ENCODE measurements around the gene UBE2D2. TPM values are rescaled to one million over a fixed set of nuclear protein-coding genes. Genes with fewer than 3 reads are reported as not detected.

UBE2D2 gene
- polyA plus RNA-seq, 12 donors, result 86.7 to 157 (median 138) TPM; not detected in 1

DNA sequence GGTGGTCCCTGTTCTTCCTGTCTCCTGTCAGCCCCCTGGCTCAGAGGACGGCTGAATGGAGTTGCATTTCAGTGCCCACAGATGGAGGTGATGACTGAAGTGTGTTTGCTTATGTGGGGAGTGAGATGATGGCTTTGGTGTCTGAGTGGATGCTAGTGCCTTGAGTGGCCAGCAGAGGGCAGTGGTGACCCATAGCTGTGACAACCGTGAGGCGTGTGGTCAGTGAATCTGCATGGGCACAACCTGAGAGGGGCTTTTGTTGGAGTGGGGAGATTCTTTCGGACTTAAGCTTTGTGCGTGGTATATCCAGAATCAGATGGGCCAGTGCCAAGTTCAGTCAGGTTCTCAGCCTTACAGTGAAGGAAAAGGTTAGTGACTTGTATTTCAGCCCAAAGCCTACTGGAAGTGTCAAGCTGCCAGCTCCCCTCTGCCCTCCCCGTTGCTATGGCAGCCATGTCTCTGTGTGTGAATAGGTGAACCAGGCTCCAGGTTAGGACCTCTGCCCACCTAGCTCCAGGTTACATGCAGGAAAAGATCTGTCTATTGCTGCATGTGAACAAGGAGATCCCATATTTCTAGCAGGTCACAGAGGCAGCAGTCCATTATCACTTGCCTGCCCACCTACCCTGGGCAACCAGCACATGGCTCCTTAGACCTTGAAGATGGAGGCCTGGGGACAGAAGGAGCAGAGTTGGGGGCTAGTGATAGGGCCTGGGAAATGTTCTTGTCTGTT is 72.3 kb downstream of the UBE2D2 start:
- DNase-seq, result peak; percentile 78

DNA sequence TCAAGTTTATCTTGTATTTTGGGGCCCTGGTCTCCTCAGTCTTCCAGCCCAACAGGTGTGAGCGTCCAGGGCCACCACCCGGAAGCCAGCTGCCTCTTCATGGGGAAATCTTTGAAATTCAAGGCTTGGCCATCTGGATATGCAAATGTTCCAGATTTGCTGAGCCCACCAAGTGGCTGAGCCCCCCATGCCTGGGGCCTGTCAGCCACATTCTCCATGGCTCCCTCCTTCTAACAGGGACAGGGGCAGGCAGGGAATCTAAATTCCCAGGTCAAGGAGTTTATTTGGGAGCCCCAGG is 72.8 kb downstream of the UBE2D2 start:
- DNase-seq, result no peak

DNA sequence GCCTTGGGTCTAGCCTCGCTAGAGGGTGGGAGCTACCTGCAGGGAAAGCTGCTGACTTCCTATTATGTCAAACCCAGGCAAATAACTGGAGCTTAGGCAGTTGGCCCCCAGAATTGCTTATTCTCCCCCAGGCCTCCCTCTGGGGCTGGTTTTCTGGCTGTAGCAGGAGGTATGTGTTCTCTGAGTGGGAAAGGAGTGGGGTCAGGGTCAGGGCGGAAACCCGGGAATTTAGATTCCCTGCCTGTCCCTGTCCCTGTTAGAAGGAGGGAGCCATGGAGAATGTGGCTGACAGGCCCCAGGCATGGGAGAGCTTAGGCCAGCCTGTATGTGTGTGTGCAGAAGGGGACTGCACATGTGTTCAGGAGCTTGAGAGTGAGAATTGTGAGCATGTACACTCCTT is 73.4 kb downstream of the UBE2D2 start:
- no peak for DNase-seq

DNA sequence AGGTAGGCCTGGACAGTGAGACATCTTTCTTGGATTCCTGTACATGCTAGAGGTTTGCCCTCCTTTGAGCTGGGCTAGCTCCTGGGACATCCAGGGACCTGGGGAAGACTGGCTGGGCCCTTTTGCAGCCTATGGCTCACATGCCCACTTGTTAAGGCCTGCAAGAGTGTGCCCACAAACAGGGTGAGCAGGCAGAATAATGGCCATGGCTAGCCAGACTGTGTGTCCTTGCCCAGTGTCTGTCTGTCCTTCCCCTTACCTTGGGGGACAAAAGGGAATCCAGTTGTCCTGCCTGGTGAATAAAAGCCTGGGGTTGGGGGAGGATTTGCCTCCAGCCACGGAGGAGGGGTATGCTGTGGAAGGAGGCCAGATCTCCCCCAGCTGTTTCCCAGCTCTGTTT is 74.1 kb downstream of the UBE2D2 start:
- DNase-seq, result no peak

DNA sequence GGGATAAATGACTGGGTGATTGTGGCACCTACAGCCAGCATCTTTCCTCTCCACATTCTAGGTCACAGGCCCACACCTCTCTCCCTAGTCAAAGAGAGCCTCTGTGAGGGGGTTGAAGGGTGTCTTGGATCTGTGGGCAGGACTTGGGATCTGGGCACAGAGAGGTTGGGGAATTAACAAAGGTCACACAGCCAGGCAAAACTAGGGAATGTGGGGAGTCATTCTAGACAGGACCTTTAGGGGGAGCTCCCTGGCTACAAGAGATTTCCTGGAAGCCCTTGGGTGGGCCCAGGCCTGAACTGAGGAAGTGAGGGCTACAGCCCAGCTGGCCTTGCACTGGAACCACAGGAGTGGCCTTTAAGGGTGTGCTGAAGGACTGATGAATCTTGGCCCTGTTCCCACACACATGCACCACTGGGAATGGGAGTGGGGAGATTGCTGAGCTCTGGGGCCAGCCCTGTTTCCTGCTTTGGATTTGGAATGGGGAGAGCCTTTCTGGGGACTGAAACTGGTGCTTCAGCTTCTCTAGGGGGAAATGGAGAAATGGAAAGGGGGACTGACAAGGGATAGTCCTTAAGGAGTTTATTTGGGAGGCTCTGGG is 74.6 kb downstream of the UBE2D2 start:
- DNase-seq, result no peak

DNA sequence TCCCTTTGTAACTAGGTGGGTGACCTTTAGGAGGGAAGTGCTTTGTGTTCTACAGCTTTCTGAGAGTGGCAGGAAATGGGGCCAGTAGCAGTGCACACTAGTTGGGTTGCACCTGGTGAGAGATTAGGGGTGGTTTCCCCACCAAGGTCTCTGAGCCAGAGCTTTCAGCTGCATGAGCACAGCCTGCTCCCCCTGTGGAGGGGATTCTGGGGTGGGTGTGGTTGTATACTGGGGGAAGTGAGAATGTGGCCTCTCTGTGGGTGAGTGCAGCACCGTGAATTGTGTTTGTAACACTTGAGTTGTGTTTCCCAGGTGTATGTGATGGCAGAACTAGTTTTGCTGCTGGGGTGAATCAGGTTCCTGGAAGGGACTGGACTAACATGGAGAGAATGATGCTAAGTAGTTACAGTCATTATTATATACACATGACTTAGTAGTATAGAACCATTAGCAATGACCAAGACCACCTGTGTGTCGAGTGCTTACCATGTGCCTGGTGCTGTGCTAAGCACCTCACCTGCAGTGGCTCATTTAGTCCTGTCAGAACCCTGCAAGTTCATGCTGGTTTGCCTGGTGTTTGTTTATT is 75.2 kb downstream of the UBE2D2 start:
- no peak for DNase-seq

DNA sequence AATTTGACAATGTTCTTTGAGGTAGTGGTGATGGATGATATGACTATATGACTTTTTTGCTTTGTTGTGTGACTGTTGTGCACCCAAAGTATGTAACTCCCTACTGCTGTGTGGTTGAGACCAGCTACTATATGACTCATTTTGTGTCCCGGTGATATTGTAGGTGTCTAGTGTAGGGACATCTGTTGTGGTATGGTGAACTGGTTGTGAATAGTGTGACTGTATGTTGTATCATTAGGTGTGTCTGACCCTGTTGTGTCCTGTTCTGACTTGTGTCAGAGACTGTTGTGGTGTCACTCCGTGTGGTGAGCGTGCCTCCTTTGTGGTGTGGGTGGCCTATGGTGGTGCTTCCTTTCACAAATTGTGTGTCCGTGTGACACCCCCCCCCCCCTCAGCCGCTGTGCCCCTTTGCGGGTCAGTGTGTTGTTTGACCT is 75.9 kb downstream of the UBE2D2 start:
- DNase-seq, result no peak

DNA sequence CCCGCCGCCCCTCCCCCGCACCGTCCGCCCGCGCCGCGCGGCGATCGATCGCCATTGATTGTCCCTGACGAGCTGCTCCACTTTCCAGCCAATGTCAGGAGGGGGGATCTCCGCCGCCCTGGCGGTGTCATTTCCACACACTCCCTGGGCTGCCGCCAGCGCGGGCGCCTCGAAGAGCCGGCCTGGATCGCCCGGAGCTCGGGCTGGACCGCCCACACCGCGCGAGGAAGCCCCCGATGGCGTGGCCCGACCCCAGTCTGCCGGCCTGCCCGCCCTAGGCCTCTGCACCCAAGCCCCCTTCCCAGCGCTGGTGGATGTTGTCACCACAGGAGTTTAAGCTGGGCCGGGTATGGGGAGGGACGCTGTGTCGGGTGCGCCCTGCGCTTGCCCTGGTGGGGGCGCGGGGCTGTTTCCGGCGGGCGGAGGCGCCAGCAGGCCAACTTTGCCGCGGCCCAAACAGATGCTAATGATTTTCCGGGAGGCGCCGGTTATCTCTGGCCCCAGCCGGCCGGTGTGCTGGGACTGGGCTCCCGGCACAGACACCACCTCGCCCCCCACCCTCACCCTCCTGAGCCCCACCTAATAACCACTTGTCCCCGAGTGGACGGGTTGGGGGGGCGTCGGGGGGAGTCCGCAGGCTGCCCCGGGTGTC is 76.4 kb downstream of the UBE2D2 start:
- peak; percentile 94 for DNase-seq

DNA sequence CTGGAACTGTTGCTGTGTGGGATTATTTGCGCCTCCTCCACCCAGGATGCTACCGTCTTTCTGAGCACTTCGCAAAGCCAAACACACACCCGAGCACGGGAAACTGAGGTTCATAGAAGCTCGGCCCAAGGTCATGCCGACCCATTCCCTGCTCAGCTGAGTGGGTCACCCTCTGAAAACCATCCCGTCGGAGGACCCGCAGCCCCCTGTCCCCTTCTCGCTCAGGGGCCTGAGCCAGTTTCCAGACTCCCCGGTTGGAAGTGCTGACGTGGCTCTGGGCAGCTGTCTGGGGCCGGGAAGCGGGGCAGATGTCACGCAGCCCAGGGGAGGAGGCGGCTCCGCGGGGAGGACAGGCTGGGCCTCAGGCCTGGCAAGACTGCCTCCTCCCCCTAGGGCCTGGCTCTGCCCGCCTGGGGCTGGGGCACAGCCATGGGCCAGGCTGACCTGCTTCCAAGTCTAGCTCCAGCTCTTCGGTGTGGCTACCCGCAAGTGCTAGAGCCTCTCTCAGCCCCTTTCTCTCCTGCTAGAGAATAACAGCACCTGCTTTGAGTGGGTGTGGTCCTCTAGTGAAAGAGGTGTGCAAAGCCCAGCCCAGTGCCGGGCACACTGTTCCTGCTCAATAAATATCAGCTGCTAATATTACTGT is 77.1 kb downstream of the UBE2D2 start:
- peak; percentile 85 for DNase-seq

DNA sequence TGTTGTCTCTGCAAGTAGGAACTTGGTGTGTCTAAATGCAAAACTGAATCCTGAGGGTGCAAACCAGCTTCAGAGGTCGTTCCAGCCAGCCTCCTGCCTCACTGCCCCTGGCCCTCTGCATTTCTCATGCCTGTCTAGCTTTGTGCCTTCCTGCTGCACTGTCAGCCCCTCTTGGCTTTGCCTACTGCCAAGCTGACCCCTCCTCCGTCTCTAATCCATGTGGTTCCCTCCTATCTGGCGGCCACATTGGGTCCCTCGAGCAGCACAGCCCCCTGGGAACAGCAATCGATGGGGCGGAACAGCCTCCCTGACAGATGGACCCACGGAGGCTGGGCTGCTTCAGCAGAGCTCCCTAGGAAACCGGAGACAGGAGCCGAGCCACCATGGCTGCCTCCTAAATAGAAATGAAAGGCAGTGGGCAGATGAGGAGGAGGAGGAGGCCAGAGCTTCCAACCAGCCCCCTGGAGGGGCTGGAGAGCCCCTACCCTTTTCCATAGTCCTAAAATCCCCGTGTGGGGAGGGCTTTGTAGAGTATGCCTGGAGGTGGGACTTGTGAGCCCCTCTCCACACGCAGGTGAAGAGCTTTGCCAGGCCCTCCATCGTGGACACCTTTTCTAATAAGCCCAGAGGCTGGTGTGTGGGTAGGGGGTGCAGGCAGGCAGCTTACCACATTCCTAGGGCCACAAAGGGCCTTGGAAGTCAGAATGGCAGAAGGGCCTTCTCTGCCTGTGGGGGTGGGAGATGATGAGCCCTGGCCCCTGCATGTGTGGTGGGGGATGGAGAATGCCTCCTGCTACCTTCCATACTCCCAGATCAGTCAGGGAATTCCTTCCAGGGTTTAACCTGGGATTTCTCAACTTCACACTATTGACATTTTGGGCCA is 77.8 kb downstream of the UBE2D2 start:
- DNase-seq, result no peak

DNA sequence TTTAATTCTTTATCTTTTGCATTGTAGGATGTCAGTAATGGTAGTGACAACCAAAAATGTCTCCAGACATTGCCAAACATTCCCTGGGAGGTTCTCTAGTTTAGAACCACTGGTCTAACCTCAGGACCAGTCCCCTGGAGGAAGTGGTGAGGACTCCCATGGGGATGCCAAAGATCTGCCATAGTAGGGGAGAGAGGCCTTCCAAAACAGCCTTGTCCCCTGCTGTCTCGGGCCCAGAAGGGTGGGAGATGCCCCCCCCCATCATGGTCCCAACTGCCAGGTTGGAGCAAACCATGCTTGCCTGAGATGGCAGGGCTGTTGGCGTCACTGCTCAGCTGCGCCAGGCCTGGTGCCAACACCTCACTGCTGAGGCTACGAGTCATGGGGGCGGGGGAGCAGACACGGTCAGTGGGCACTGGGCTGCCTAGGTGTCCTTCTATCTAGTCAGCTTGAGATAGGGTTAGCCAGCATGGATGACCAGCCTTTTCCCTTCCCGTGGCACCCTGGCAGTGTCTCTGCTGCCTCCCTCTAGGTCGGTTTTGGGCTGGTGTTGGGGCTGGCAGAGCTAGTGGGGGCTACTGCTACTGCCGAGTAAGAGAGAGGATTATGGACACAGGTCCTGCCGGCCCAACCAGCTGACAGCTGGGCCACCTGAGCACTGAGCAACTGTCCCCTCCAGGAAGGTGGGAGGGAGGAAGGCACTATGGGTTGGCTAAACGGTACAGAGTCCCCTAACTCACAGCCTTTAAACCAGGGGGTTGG is 78.7 kb downstream of the UBE2D2 start:
- no peak for DNase-seq

DNA sequence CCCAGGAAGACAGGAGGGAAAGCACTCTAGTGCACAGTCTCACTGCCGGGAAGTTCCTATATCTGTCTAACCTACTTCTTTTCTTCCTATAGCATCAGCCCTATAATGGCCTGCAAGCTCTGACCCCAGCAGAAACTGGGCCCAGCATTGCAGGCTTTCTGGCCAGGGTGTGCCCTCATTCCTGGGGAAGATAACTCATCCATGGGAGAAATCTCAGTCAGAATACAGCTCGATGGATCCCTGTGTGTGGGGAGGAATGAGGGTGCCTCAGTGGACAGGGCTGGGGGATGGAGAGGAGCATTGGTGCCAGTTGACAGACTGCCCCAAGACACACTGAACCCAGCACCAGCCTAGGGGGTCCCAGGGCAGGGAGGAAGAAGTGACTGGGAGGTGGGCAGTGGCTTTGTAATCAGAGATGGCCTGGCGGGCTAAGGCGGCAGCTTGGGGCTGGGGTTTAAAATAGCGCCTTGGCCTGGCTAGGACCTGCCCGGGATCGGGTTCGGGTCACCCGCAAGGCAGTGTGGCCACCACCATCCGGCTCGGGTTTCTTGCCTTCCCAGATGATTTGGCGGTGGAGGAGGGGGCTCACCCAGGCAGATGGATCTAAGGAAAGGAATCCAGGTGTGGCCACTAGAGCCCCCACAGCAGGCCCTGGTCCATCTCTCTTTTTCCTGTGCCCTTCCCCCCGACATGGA is 79.4 kb downstream of the UBE2D2 start:
- no peak for DNase-seq

DNA sequence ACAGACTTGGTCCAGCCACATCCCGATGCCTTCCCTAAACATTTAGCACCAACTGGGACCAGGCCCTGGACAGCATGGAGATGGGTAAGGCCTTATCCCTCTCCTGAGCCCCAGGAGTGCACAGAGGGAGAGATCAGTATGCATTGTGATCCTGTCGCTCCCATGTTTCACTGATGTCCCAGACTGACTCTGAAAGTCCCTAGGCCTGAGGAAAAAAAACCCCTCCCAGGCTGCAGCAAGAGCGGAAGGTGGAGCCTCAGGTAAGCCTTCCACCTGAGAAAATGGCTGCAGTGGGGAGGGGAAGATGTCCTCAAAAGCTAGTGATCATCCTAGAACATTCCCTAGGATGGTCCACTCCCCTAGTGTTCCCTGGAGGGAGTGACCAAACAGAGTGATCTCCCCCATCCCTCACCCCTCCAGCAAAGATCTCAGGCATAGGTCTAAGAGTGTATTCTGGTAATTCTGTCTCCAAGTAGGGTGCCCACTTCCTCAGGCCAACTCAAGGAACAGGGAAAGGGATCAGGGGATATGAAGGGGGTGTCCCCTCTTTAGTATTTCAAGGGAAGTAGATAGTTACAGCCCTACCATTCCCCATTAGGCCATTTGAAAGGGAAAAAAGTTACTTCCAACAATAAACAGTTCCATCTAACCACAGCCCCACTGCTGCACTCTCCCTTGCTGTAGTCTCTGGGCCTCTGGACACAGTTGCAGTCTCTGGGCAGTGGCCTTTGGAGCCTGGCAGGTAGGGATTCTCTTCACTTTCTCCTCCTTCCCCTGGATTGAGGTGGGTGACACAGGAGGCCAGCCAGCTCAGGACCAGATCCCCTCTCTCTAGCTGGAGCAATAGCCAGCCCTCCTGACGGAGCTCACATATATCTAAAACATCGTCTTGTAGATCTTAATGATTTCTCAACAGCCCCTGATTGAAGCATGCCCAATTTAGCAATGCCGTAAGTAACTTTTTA is 80.3 kb downstream of the UBE2D2 start:
- no peak for DNase-seq

DNA sequence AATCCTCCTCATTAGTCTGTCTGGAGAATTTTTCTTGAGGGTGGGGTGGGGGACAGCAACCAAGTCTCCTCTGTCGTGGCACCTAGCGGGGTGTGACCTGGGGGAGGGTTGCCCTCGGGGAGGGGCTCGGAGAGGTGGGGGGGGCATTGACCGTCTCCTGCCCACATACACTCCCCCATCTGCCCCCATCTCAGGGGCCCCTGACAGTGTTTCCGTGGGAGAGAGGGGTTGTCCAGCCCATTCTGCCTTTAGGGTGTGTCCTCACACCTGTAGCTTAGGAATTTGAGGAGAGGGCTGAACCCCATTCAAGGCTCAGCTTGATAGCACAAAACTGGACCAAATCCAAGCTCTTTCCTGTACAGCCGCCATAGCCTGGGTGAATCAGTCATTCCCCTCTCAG is 81.1 kb downstream of the UBE2D2 start:
- no peak for DNase-seq

DNA sequence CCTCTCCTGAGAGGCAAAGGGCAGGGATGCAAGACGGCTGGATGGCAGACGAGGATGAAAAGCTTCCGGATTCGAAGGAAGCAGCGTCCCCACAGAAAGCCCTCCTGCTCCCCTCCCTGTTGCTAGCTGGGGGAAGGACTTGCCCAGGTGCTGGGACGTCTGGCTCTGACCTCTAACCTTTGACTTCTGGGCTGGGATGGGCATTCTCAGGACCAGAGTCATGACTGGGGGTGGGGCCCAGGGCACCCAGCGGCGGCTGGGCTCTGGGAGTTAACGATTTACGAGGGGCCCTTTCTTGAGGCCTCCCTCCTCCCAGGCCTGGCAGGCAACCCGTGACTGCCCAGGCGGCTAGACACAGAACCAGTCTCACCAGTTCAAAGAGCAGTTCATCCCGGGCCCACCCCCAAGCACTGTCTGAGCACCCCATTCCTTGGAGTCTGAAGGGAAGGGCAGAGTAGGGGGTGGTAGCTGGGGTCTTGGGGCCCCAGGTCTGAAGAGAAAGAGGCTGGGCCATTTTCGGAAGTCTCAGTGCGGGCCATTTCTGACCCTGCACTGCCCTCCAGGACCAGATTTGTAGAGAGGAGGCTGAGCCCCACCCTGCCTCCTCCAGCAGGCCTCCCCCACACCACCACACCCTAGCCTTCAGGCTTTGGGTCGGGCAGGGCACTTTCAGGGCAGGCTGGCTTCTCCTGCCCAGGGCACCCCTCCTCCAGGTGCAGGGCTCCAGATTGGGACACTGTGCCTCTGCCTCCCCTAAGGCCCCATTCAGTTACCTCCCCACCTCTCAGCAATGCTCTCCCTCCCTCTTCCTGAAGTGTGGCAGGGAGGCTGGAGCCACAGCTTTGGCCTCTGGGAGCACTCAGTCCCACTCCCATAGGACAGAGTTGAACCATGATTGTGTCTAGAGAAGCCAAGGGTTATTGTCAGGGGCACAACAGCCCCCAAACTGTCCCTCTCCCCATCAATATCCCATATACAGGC is 82.0 kb downstream of the UBE2D2 start:
- no peak for DNase-seq

DNA sequence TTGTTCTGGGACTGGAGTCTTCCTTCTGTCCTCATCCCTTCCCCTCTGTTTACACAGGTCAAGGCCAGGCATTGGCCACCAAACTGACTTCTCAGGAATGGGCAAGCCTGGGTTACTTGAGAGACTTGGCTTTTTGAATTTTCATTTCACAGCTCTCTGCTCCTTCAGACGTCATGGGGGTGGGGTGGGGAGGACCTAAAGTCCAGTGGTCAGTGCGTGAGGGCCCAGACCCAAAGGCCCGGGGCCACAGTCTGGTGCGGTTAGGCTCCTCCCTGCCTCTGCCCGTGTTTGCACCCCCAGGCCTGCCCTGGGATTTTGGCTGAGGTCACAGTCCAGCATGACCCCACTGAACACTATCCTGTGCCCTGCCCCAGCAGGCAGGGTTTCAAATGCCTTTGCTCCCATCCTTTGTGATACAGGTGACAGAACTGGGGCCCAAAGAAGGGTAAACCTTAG is 82.9 kb downstream of the UBE2D2 start:
- DNase-seq, result no peak

DNA sequence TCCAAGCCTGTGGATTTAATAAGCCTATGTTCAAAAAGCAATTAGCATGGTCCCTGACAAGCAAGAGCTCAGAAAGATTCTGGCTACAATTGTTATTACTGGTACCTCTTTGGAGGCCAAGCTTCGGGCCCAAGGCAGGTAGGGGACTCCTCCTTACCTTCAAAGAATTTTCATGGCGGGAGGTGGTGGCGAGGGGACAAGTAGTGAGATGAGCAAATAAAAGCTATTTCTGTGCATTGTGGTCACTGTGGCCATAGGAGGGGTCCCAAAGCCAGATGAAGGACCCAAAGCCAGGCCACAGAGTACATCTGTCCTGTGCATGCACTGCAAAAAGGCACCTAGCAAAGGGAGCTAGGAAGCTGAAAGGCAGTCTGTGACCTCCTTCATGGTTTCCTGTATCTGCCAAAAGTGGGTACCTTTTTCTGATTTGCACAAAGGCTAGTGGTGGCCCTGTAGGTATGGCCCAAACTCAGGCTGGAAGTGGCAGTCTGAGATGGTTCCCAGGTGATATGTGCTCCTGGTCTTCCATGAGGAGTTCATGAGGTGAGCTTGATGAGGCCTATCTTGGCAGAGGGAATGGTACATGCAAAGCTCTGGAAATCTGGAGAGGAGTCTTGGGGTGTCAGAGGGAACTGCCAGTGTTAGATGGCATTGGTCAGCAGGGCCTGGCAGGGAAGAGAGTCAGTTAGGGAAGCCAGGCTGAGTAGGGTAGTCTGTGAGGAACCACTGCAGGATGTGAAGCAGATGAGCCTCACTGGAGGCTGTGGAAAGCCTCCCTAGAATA is 83.7 kb downstream of the UBE2D2 start:
- DNase-seq, result no peak

Data from muscle of arm (tissue), 12 donors.